Stimulated activated memory B cell treated with anti-CD40 and anti-IgM and Interleukin-4, amounts not matched to agents 10 μg/mL and 1 μg/mL and 100 μg/mL, for 72 hours (primary cell): ENCODE data around the gene PPIL3.
"Not testable (repeated sequence)": the region's sequence is repeated elsewhere in the genome, so short reads cannot be mapped to it uniquely, and the experiment has no call there.

Source experiments
- ATAC-seq: fragments of 150-1000 bp; cut with Tn5 transposase; 2 replicates; pipeline ENCODE4 v1.10.0; 2021
- H3K27ac Mint-ChIP-seq: one replicate; pipeline ENCODE4 v1.8.0; 2022; ENCODE audit warnings: mild to moderate bottlenecking, mixed read lengths
- H3K27me3 Mint-ChIP-seq: one replicate; pipeline ENCODE4 v1.8.0; 2022; ENCODE audit warnings: mixed read lengths
- H3K36me3 Mint-ChIP-seq: one replicate; pipeline ENCODE4 v1.8.0; 2022; ENCODE audit warnings: mixed read lengths
- H3K4me1 Mint-ChIP-seq: one replicate; pipeline ENCODE4 v1.8.0; 2022; ENCODE audit warnings: mixed read lengths
- H3K4me3 Mint-ChIP-seq: one replicate; pipeline ENCODE4 v1.8.0; 2022; ENCODE audit warnings: mild to moderate bottlenecking, moderate library complexity, mixed read lengths
- H3K9me3 Mint-ChIP-seq: one replicate; pipeline ENCODE4 v1.8.0; 2022; ENCODE audit warnings: mixed read lengths

Gene PPIL3

GRCh38 chr2:200888704-200889625, at the start of gene PPIL3, which contains the start of gene NIF3L1:
PPIL3 (minus strand) TSS chr2:200889077; CDS start chr2:200887615, 1,462 bp downstream.
NIF3L1 (plus strand) TSS chr2:200889371; CDS start chr2:200891944, 2,573 bp downstream.
- peak within 1 kb of the TSS; percentile 97 for H3K27ac Mint-ChIP-seq
- no peaks in the 10 kb centered on the region for H3K27me3 Mint-ChIP-seq
- ATAC-seq: peak; percentile 95
- H3K4me1 Mint-ChIP-seq: peaks cover 53% of the 10 kb centered on the region
- H3K4me3 Mint-ChIP-seq: peak within 1 kb of the TSS; percentile 95
- H3K9me3 Mint-ChIP-seq: no peaks in the 10 kb centered on the region
- H3K36me3 Mint-ChIP-seq: peaks cover 14% of the 10 kb centered on the region

- Mint-ChIP-seq H3K36me3 (peaks cover 36% of the 10 kb centered on the region), H3K9me3 (no peaks in the 10 kb centered on the region), H3K27ac (no peak overlapping the region), H3K4me3 (no peak overlapping the region), H3K4me1 (no peaks in the 10 kb centered on the region), H3K27me3 (no peaks in the 10 kb centered on the region)
- ATAC-seq: no peak
Observed at GRCh38 chr2:200930947-200931626, 42.2 kb upstream of the PPIL3 start.

- no peak overlapping the region for H3K4me3 Mint-ChIP-seq
- peaks cover 33% of the 10 kb centered on the region for H3K36me3 Mint-ChIP-seq
- no peak overlapping the region for H3K27ac Mint-ChIP-seq
- no peaks in the 10 kb centered on the region for H3K9me3 Mint-ChIP-seq
- no peak for ATAC-seq
- H3K27me3 Mint-ChIP-seq: no peaks in the 10 kb centered on the region
- H3K4me1 Mint-ChIP-seq: no peaks in the 10 kb centered on the region
Observed at GRCh38 chr2:200929334-200930249, 40.7 kb upstream of the PPIL3 start.

GRCh38 chr2:200922439-200922838, 33.6 kb upstream of the PPIL3 start:
- no peak overlapping the region for H3K27ac Mint-ChIP-seq
- H3K4me3 Mint-ChIP-seq: no peak overlapping the region
- no peaks in the 10 kb centered on the region for H3K4me1 Mint-ChIP-seq
- H3K27me3 Mint-ChIP-seq: no peaks in the 10 kb centered on the region
- H3K36me3 Mint-ChIP-seq: peaks cover 39% of the 10 kb centered on the region
- no peaks in the 10 kb centered on the region for H3K9me3 Mint-ChIP-seq
- no peak for ATAC-seq

GRCh38 chr2:200913654-200914053, 24.8 kb upstream of the PPIL3 start:
- no peaks in the 10 kb centered on the region for H3K4me1 Mint-ChIP-seq
- peaks cover 48% of the 10 kb centered on the region for H3K36me3 Mint-ChIP-seq

GRCh38 chr2:200909958-200910357, 21.1 kb upstream of the PPIL3 start:
- Mint-ChIP-seq H3K36me3 (peaks cover 28% of the 10 kb centered on the region), H3K4me1 (no peaks in the 10 kb centered on the region), H3K27me3 (no peaks in the 10 kb centered on the region), H3K27ac (no peak overlapping the region), H3K4me3 (no peak overlapping the region), H3K9me3 (no peaks in the 10 kb centered on the region)
- no peak for ATAC-seq

More at GRCh38 chr2:200913654-200914053, 24.8 kb upstream of the PPIL3 start:
- Mint-ChIP-seq H3K27me3 (no peaks in the 10 kb centered on the region), H3K9me3 (no peaks in the 10 kb centered on the region), H3K27ac (no peak overlapping the region), H3K4me3 (no peak overlapping the region)
- no peak for ATAC-seq

GRCh38 chr2:200905618-200906296, 16.9 kb upstream of the PPIL3 start:
- no peak overlapping the region for H3K27ac Mint-ChIP-seq
- ATAC-seq: peak; percentile 64
- no peaks in the 10 kb centered on the region for H3K9me3 Mint-ChIP-seq
- H3K4me1 Mint-ChIP-seq: no peaks in the 10 kb centered on the region
- no peak overlapping the region for H3K4me3 Mint-ChIP-seq
- no peaks in the 10 kb centered on the region for H3K27me3 Mint-ChIP-seq
- H3K36me3 Mint-ChIP-seq: peaks cover 12% of the 10 kb centered on the region

GRCh38 chr2:200901459-200902072, 12.7 kb upstream of the PPIL3 start:
- no peaks in the 10 kb centered on the region for H3K4me1 Mint-ChIP-seq
- H3K4me3 Mint-ChIP-seq: no peak overlapping the region
- H3K27me3 Mint-ChIP-seq: no peaks in the 10 kb centered on the region
- peaks cover 34% of the 10 kb centered on the region for H3K36me3 Mint-ChIP-seq
- no peaks in the 10 kb centered on the region for H3K9me3 Mint-ChIP-seq
- no peak overlapping the region for H3K27ac Mint-ChIP-seq
- peak; percentile 95 for ATAC-seq

GRCh38 chr2:200899482-200899881, 10.6 kb upstream of the PPIL3 start:
- no peaks in the 10 kb centered on the region for H3K4me1 Mint-ChIP-seq
- no peak for ATAC-seq
- no peaks in the 10 kb centered on the region for H3K9me3 Mint-ChIP-seq
- no peaks in the 10 kb centered on the region for H3K27me3 Mint-ChIP-seq
- H3K4me3 Mint-ChIP-seq: no peak overlapping the region
- peaks cover 47% of the 10 kb centered on the region for H3K36me3 Mint-ChIP-seq
- no peak overlapping the region for H3K27ac Mint-ChIP-seq

- H3K36me3 Mint-ChIP-seq: peaks cover 28% of the 10 kb centered on the region
- H3K4me1 Mint-ChIP-seq, H3K27me3 Mint-ChIP-seq, H3K9me3 Mint-ChIP-seq, ATAC-seq, H3K4me3 Mint-ChIP-seq, H3K27ac Mint-ChIP-seq: not testable (repeated sequence)
Observed at GRCh38 chr2:200881715-200882249, 7.1 kb downstream of the PPIL3 start.

GRCh38 chr2:200878289-200878880, 10.5 kb downstream of the PPIL3 start:
- Mint-ChIP-seq H3K4me1 (no peaks in the 10 kb centered on the region), H3K4me3 (no peak overlapping the region), H3K9me3 (no peaks in the 10 kb centered on the region), H3K36me3 (peaks cover 35% of the 10 kb centered on the region), H3K27ac (no peak overlapping the region), H3K27me3 (no peaks in the 10 kb centered on the region)
- no peak for ATAC-seq

- Mint-ChIP-seq H3K9me3 (no peaks in the 10 kb centered on the region), H3K4me1 (no peaks in the 10 kb centered on the region), H3K27ac (no peak overlapping the region), H3K27me3 (no peaks in the 10 kb centered on the region), H3K4me3 (no peak overlapping the region), H3K36me3 (peaks cover 30% of the 10 kb centered on the region)
- no peak for ATAC-seq
Observed at GRCh38 chr2:200877443-200877842, 11.4 kb downstream of the PPIL3 start.

- Mint-ChIP-seq H3K36me3 (peaks cover 21% of the 10 kb centered on the region), H3K27ac (no peak overlapping the region), H3K4me1 (no peaks in the 10 kb centered on the region), H3K9me3 (no peaks in the 10 kb centered on the region), H3K4me3 (no peak overlapping the region), H3K27me3 (no peaks in the 10 kb centered on the region)
- no peak for ATAC-seq
Observed at GRCh38 chr2:200873560-200873959, 15.3 kb downstream of the PPIL3 start.
